Measurements from ENCODE around the gene ABL2. TPM values are rescaled to one million over a fixed set of nuclear protein-coding genes. Genes with fewer than 3 reads are reported as not detected.
"Not testable (repeated sequence)": the region's sequence is repeated elsewhere in the genome, so short reads cannot be mapped to it uniquely, and the experiment has no call there.

ABL2 gene
- total RNA-seq (10 to 100 TPM; 15.8 to 16.4 TPM), total RNA-seq (16.8 to 209 (median 49.2) reads per million in 172 experiments)
- 6.8 TPM for polyA plus RNA-seq (2013, experiment 1 of 2)
- 9.8 TPM for polyA plus RNA-seq (2013, experiment 2 of 2)

GRCh38 chr1:179229214-179230140, at the start of gene ABL2:
ABL2 (minus strand) TSS chr1:179229677; CDS start chr1:179229397, 280 bp downstream.
- Histone ChIP-seq H3K27me3 (ENCODE audit: control insufficient read depth in 1 of 2, insufficient read depth in 2 of 2, low read length in 2 of 2) (no peaks in the 10 kb centered on the region), H3K4me3 (ENCODE audit: low read length) (peak within 1 kb of the TSS; percentile 57), H3K9me3 (ENCODE audit: control insufficient read depth in 1 of 2, insufficient read depth in 1 of 2, low read length in 2 of 2) (no peaks in the 10 kb centered on the region), H3K4me1 (ENCODE audit: insufficient read depth, low read length) (peaks cover 11% of the 10 kb centered on the region), H3K27ac (ENCODE audit: low read depth in 1 of 2, low read length in 2 of 2) (peak within 1 kb of the TSS in 1 of 2 donors; percentile 57), H3K36me3 (ENCODE audit: insufficient read depth, low read length) (peaks cover 2% of the 10 kb centered on the region)
- DNase-seq (peak; percentile 11 to 74 (median 45)), ATAC-seq (ENCODE audit: poor library complexity) (peak; percentile 63)
- Mint-ChIP-seq H3K9me3 (no peaks in the 10 kb centered on the region), H3K27ac (peak within 1 kb of the TSS; percentile 82), H3K4me3 (peak within 1 kb of the TSS; percentile 98), H3K27me3 (no peaks in the 10 kb centered on the region), H3K36me3 (ENCODE audit: low read depth) (peaks cover 16% of the 10 kb centered on the region), H3K4me1 (ENCODE audit: low read depth) (peaks cover 35% of the 10 kb centered on the region)
- intact Hi-C loops (cut with DNase I, micrococcal nuclease): loop anchor here (1.0 to 10.0 kb wide), 9 partner anchors 63 to 925 kb away; partner anchors contain the start of genes FAM20B (in 1 of the 2), QSOX1 (in 1 of the 2), RALGPS2 (in 1 of the 2) and SOAT1 (in 1 of the 2)
- POLR2A ChIA-PET: interaction anchor here (0.5 to 1.0 kb wide), 5 partner anchors 23 to 136 kb away, joined by 3 to 5 read pairs (median 4); partner anchors contain the start of genes AXDND1 and SOAT1
- TF ChIP-seq CTCF (IDR thresholded peaks at IDR 0.05): no peak
- CTCF ChIA-PET: interaction anchor here (1.0 to 1.6 kb wide), 2 partner anchors 64 to 108 kb away, joined by 3 read pairs; no protein-coding TSS in a partner anchor

GRCh38 chr1:179278920-179279319, 49.4 kb upstream of the ABL2 start:
- Histone ChIP-seq H3K27me3 (ENCODE audit: control insufficient read depth in 1 of 2, insufficient read depth in 2 of 2, low read length in 2 of 2) (no peaks in the 10 kb centered on the region), H3K27ac (ENCODE audit: low read depth in 1 of 2, low read length in 2 of 2) (no peak overlapping the region), H3K36me3 (ENCODE audit: insufficient read depth, low read length) (no peaks in the 10 kb centered on the region), H3K4me3 (ENCODE audit: low read length) (no peak overlapping the region), H3K4me1 (ENCODE audit: insufficient read depth, low read length) (no peaks in the 10 kb centered on the region), H3K9me3 (ENCODE audit: control insufficient read depth in 1 of 2, insufficient read depth in 1 of 2, low read length in 2 of 2) (peaks cover 6 to 14% of the 10 kb centered on the region in 2 experiments)
- no peak for TF ChIP-seq CTCF (IDR thresholded peaks at IDR 0.05)
- DNase-seq (no peak), ATAC-seq (ENCODE audit: poor library complexity) (no peak)
- H3K36me3 Mint-ChIP-seq (ENCODE audit: low read depth): no peaks in the 10 kb centered on the region
- no peak overlapping the region for H3K27ac Mint-ChIP-seq
- H3K27me3 Mint-ChIP-seq: no peaks in the 10 kb centered on the region
- intact Hi-C loops (cut with DNase I, micrococcal nuclease): no loop called here
- no peak overlapping the region for H3K4me3 Mint-ChIP-seq
- no peaks in the 10 kb centered on the region for H3K4me1 Mint-ChIP-seq (ENCODE audit: low read depth)
- POLR2A ChIA-PET: no interaction called here
- peaks cover 5% of the 10 kb centered on the region for H3K9me3 Mint-ChIP-seq
- CTCF ChIA-PET: no interaction called here

- POLR2A ChIA-PET: not testable (repeated sequence)
These were observed 44.9 kb upstream of the ABL2 start for GRCh38 chr1:179274424-179274823.

More at GRCh38 chr1:179274424-179274823, 44.9 kb upstream of the ABL2 start:
- H3K4me3 Mint-ChIP-seq; H3K27ac Mint-ChIP-seq; H3K4me1 ChIP-seq (ENCODE audit: insufficient read depth, low read length); H3K27me3 Mint-ChIP-seq; DNase-seq; H3K4me3 ChIP-seq (ENCODE audit: low read length); H3K36me3 ChIP-seq (ENCODE audit: insufficient read depth, low read length); H3K27ac ChIP-seq (ENCODE audit: low read depth in 1 of 2, low read length in 2 of 2); ATAC-seq (ENCODE audit: poor library complexity); intact Hi-C loops (cut with DNase I, micrococcal nuclease); H3K9me3 Mint-ChIP-seq; H3K36me3 Mint-ChIP-seq (ENCODE audit: low read depth); CTCF ChIA-PET; H3K27me3 ChIP-seq (ENCODE audit: control insufficient read depth in 1 of 2, insufficient read depth in 2 of 2, low read length in 2 of 2); H3K9me3 ChIP-seq (ENCODE audit: control insufficient read depth in 1 of 2, insufficient read depth in 1 of 2, low read length in 2 of 2); H3K4me1 Mint-ChIP-seq (ENCODE audit: low read depth): not testable (repeated sequence)
